ENCODE results near the gene MAGED4B.
"Not testable (repeated sequence)": the region's sequence is repeated elsewhere in the genome, so short reads cannot be mapped to it uniquely, and the experiment has no call there.

The MAGED4B gene

GRCh38 chrX:52068666-52069640 is at the start of gene MAGED4B:
Gene MAGED4B, minus strand, starts transcription at chrX:52069183. Its CDS starts 1,011 bp downstream, at chrX:52068172.
- not testable (repeated sequence) for H3K4me3 ChIP-seq (replicated peaks; ENCODE audit: low read depth, low read length); DNase-seq (ENCODE audit: extremely low read depth, low read depth)

GRCh38 chrX:52118262-52118661 is 49.3 kb upstream of the MAGED4B start:
- no peak overlapping the region for H3K4me3 ChIP-seq (replicated peaks; ENCODE audit: low read depth, low read length)
- DNase-seq (ENCODE audit: extremely low read depth, low read depth): no peak
- TF ChIP-seq CTCF (IDR thresholded peaks at IDR 0.05; ENCODE audit: low read depth, low read length, missing control alignments): no peak

GRCh38 chrX:52082578-52082977 is 13.6 kb upstream of the MAGED4B start:
- DNase-seq (ENCODE audit: extremely low read depth, low read depth): peak; percentile 4
- H3K4me3 ChIP-seq (replicated peaks; ENCODE audit: low read depth, low read length): no peak overlapping the region
- no peak for TF ChIP-seq CTCF (IDR thresholded peaks at IDR 0.05; ENCODE audit: low read depth, low read length, missing control alignments)

GRCh38 chrX:52078131-52078530 is 9.1 kb upstream of the MAGED4B start:
- no peak overlapping the region for H3K4me3 ChIP-seq (replicated peaks; ENCODE audit: low read depth, low read length)
- no peak for TF ChIP-seq CTCF (IDR thresholded peaks at IDR 0.05; ENCODE audit: low read depth, low read length, missing control alignments)
- DNase-seq (ENCODE audit: extremely low read depth, low read depth): no peak

GRCh38 chrX:52042288-52042687 is 26.7 kb downstream of the MAGED4B start:
- not testable (repeated sequence) for DNase-seq (ENCODE audit: extremely low read depth, low read depth); H3K4me3 ChIP-seq (replicated peaks; ENCODE audit: low read depth, low read length)

- no peak for TF ChIP-seq CTCF (IDR thresholded peaks at IDR 0.05; ENCODE audit: low read depth, low read length, missing control alignments)
- no peak overlapping the region for H3K4me3 ChIP-seq (replicated peaks; ENCODE audit: low read depth, low read length)
- no peak for DNase-seq (ENCODE audit: extremely low read depth, low read depth)
Observed at GRCh38 chrX:52034211-52034610, 34.8 kb downstream of the MAGED4B start.

GRCh38 chrX:52031371-52031770 is 37.6 kb downstream of the MAGED4B start:
- TF ChIP-seq CTCF (IDR thresholded peaks at IDR 0.05; ENCODE audit: low read depth, low read length, missing control alignments): no peak
- no peak overlapping the region for H3K4me3 ChIP-seq (replicated peaks; ENCODE audit: low read depth, low read length)
- DNase-seq (ENCODE audit: extremely low read depth, low read depth): no peak

- DNase-seq (ENCODE audit: extremely low read depth, low read depth): no peak
- no peak overlapping the region for H3K4me3 ChIP-seq (replicated peaks; ENCODE audit: low read depth, low read length)
- no peak for TF ChIP-seq CTCF (IDR thresholded peaks at IDR 0.05; ENCODE audit: low read depth, low read length, missing control alignments)
Observed at GRCh38 chrX:52015794-52016193, 53.2 kb downstream of the MAGED4B start.

Data from HFF-Myc (cell line).